H1 (cell line): ENCODE results near the gene TMEM138. TPM values are rescaled to one million over a fixed set of nuclear protein-coding genes. Genes with fewer than 3 reads are reported as not detected.

ENCODE experiments used
- CTCF ChIA-PET: fragments of 300-600 bp; sonication (Branson Sonifier 250); formaldehyde crosslinking; loops from one replicate; lab custom pipeline; 2021; ENCODE audit not compliant: partially characterized antibody; lab: Charles Lee
- POLR2A ChIA-PET: fragments of 300-600 bp; sonication (Branson Sonifier 250); formaldehyde crosslinking; loops from one replicate; lab custom pipeline; 2021; ENCODE audit warnings: inconsistent platforms; ENCODE audit not compliant: partially characterized antibody; lab: Charles Lee
- DNase-seq, 2 experiments: peaks; one replicate each; pipeline versions ENCODE4 v3.0.0 to v3.0.0-alpha.2; 2010 to 2022; ENCODE audit warnings: low spot score in 2 of 2, low read depth in 1 of 2, mixed read lengths in 1 of 2
- FAIRE-seq: peaks from 2 replicates; lab custom pipeline; 2011; peaks lifted over from hg19 to GRCh38; lab: Jason Lieb, UNC
- H2AFZ ChIP-seq: 2 replicates; pipeline ENCODE4 v1.8.1; 2012; ENCODE audit warnings: low read length, inconsistent platforms
- H2AK5ac ChIP-seq: 2 replicates; pipeline ENCODE4 v1.6.1; 2013; ENCODE audit warnings: low read depth, low read length
- H2BK120ac ChIP-seq: replicated peaks from 2 replicates; pipeline ENCODE3; 2013; ENCODE audit warnings: low read depth, low read length, inconsistent platforms
- H2BK12ac ChIP-seq: 2 replicates; pipeline ENCODE4 v1.6.1; 2013; ENCODE audit warnings: low read depth, low read length
- H2BK15ac ChIP-seq: 2 replicates; pipeline ENCODE4 v1.6.1; 2013; ENCODE audit warnings: low read length
- H2BK20ac ChIP-seq: 2 replicates; pipeline ENCODE4 v1.6.1; 2013; ENCODE audit warnings: low read length
- H2BK5ac ChIP-seq: 2 replicates; pipeline ENCODE4 v1.6.1; 2013; ENCODE audit warnings: low read depth, low read length
- H3K14ac ChIP-seq: 2 replicates; pipeline ENCODE4 v1.6.1; 2013; ENCODE audit warnings: inconsistent platforms; ENCODE audit not compliant: insufficient read length
- H3K18ac ChIP-seq: 2 replicates; pipeline ENCODE4 v1.6.1; 2013; ENCODE audit warnings: low read length; ENCODE audit errors: extremely low read depth
- H3K23ac ChIP-seq: 2 replicates; pipeline ENCODE4 v1.6.1; 2013; ENCODE audit warnings: inconsistent platforms; ENCODE audit not compliant: insufficient read length
- H3K23me2 ChIP-seq: 2 replicates; pipeline ENCODE4 v1.6.1; 2013; ENCODE audit warnings: low read depth, low read length
- H3K27ac ChIP-seq: 2 replicates; pipeline ENCODE4 v1.6.1; 2011; ENCODE audit warnings: low read depth, low read length, inconsistent platforms
- H3K27me3 ChIP-seq, 4 experiments: replicated peaks in 1 of 4; 1 replicate in 1 of 4; 2 replicates in 3 of 4; pipeline versions ENCODE4 v1.6.1 to v1.8.1; 2011 to 2013; ENCODE audit warnings: low read length in 3 of 4, mild to moderate bottlenecking in 3 of 4, inconsistent platforms in 2 of 4, mixed read lengths in 2 of 4, moderate library complexity in 1 of 4; ENCODE audit not compliant: control insufficient read depth in 3 of 4, insufficient read depth in 3 of 4; ENCODE audit errors: extremely low read depth in 1 of 4
- H3K36me3 ChIP-seq, 4 experiments: 2 replicates each; pipeline versions ENCODE4 v1.6.1 to v1.8.1; 2011 to 2013; ENCODE audit warnings: mild to moderate bottlenecking in 4 of 4, low read length in 3 of 4, moderate library complexity in 2 of 4, control low read depth in 1 of 4, inconsistent platforms in 1 of 4; ENCODE audit not compliant: insufficient read depth in 4 of 4, control insufficient read depth in 2 of 4
- H3K4ac ChIP-seq: replicated peaks from 2 replicates; pipeline ENCODE3; 2013; ENCODE audit warnings: low read length, low read depth, mixed read lengths, inconsistent platforms; ENCODE audit not compliant: insufficient read length
- H3K4me1 ChIP-seq, 4 experiments: replicated peaks in 1 of 4; 1 replicate in 1 of 4; 2 replicates in 3 of 4; pipeline versions ENCODE4 v1.6.1 to v1.8.1; 2011 to 2013; ENCODE audit warnings: low read length in 3 of 4, inconsistent platforms in 2 of 4, mixed read lengths in 1 of 4; ENCODE audit not compliant: insufficient read depth in 4 of 4, control insufficient read depth in 3 of 4
- H3K4me2 ChIP-seq, 2 experiments: 2 replicates each; pipeline versions ENCODE4 v1.6.1 to v1.8.1; 2011 to 2013; ENCODE audit warnings: low read depth in 2 of 2, low read length in 2 of 2, control low read depth in 1 of 2, inconsistent platforms in 1 of 2, mild to moderate bottlenecking in 1 of 2; ENCODE audit not compliant: insufficient read depth in 1 of 2
- H3K4me3 ChIP-seq, 4 experiments: fragments of 200-600, 300-600 bp in 1 of 4; sonication (generic), shearing (Covaris generic), sonication (Bioruptor Twin) in 1 of 4; 2 replicates each; pipeline versions ENCODE4 v1.5.1 to v1.8.1; 2011 to 2016; ENCODE audit warnings: low read length in 4 of 4, low read depth in 3 of 4, control low read depth in 2 of 4, inconsistent platforms in 2 of 4, mild to moderate bottlenecking in 2 of 4, mixed read lengths in 1 of 4, moderate library complexity in 1 of 4; ENCODE audit not compliant: insufficient read depth in 2 of 4; ENCODE audit errors: extremely low read depth in 1 of 4
- H3K56ac ChIP-seq: replicated peaks from 2 replicates; pipeline ENCODE3; 2013; ENCODE audit warnings: low read depth, mild to moderate bottlenecking, mixed read lengths, low read length, inconsistent platforms; ENCODE audit not compliant: insufficient read length
- H3K79me1 ChIP-seq: 2 replicates; pipeline ENCODE4 v1.6.1; 2013; ENCODE audit warnings: low read depth, low read length, control low read depth
- H3K79me2 ChIP-seq, 2 experiments: 2 replicates each; pipeline versions ENCODE4 v1.6.1 to v1.8.1; 2012 to 2013; ENCODE audit warnings: low read length in 2 of 2, mild to moderate bottlenecking in 2 of 2, inconsistent platforms in 1 of 2; ENCODE audit not compliant: insufficient read depth in 2 of 2, control insufficient read depth in 1 of 2
- H3K9ac ChIP-seq, 4 experiments: replicated peaks in 1 of 4; 1 replicate in 1 of 4; 2 replicates in 3 of 4; pipeline versions ENCODE4 v1.6.1 to v1.8.1; 2011 to 2013; ENCODE audit warnings: low read depth in 3 of 4, low read length in 3 of 4, control low read depth in 2 of 4, mild to moderate bottlenecking in 2 of 4, moderate library complexity in 2 of 4, inconsistent platforms in 1 of 4; ENCODE audit errors: extremely low read depth in 1 of 4
- H3K9me3 ChIP-seq, 2 experiments: 2 replicates each; pipeline versions ENCODE4 v1.6.1 to v1.8.1; 2012 to 2013; ENCODE audit warnings: mild to moderate bottlenecking in 2 of 2, moderate library complexity in 2 of 2, control low read depth in 1 of 2, inconsistent platforms in 1 of 2, low read depth in 1 of 2, low read length in 1 of 2, mixed read lengths in 1 of 2; ENCODE audit not compliant: insufficient read depth in 2 of 2
- H4K20me1 ChIP-seq, 2 experiments: replicated peaks in 1 of 2; 2 replicates each; pipeline versions ENCODE3 to v1.8.1; 2011 to 2013; ENCODE audit warnings: inconsistent platforms in 2 of 2, low read length in 2 of 2, mild to moderate bottlenecking in 1 of 2; ENCODE audit not compliant: insufficient read depth in 2 of 2, control insufficient read depth in 1 of 2
- H4K5ac ChIP-seq: 2 replicates; pipeline ENCODE4 v1.6.1; 2013; ENCODE audit warnings: low read length, low read depth, mixed read lengths, inconsistent platforms; ENCODE audit not compliant: insufficient read length
- H4K8ac ChIP-seq: 2 replicates; pipeline ENCODE4 v1.8.0; 2013; ENCODE audit warnings: mild to moderate bottlenecking, moderate library complexity, low read length, inconsistent platforms; ENCODE audit not compliant: insufficient read depth; ENCODE audit errors: extremely low read depth
- H4K91ac ChIP-seq: replicated peaks from 2 replicates; pipeline ENCODE3; 2013; ENCODE audit warnings: low read length, mixed read lengths, inconsistent platforms; ENCODE audit not compliant: insufficient read length
- BRCA1 ChIP-seq: IDR thresholded peaks from 2 replicates; pipeline ENCODE4 v1.6.1; 2012; ENCODE audit warnings: low read depth, low read length, improper control_type of control experiment
- EGR1 ChIP-seq: IDR thresholded peaks from 2 replicates; pipeline ENCODE4 v1.6.1; 2011; ENCODE audit warnings: low read depth, low read length, borderline replicate concordance
- HDAC6 ChIP-seq: IDR thresholded peaks from one replicate; pipeline ENCODE4 v1.7.1; 2012; ENCODE audit warnings: low read depth, mild to moderate bottlenecking, inconsistent platforms, low read length, moderate library complexity
- JUND ChIP-seq: IDR thresholded peaks from 2 replicates; pipeline ENCODE4 v1.6.1; 2011; ENCODE audit warnings: mild to moderate bottlenecking, improper control_type of control experiment, low read length
- MAFK ChIP-seq: IDR thresholded peaks from 2 replicates; pipeline ENCODE4 v1.6.1; 2012; ENCODE audit warnings: low read depth, mild to moderate bottlenecking, improper control_type of control experiment, low read length
- NANOG ChIP-seq: IDR thresholded peaks from 2 replicates; pipeline ENCODE4 v1.6.1; 2011; ENCODE audit warnings: low read length, low read depth, mild to moderate bottlenecking, inconsistent platforms; ENCODE audit not compliant: insufficient read depth, poor library complexity, severe bottlenecking
- NRF1 ChIP-seq: IDR thresholded peaks from 2 replicates; pipeline ENCODE4 v1.6.1; 2011; ENCODE audit warnings: mild to moderate bottlenecking, low read depth, low read length, improper control_type of control experiment
- POLR2AphosphoS5 ChIP-seq: IDR thresholded peaks from 2 replicates; pipeline ENCODE4 v1.6.1; 2011; ENCODE audit warnings: low read depth, low read length
- RAD21 ChIP-seq, 2 experiments: IDR thresholded peaks in 1 of 2; conservative IDR thresholded peaks in 1 of 2; 2 replicates each; pipeline ENCODE4 v1.6.1; 2011; ENCODE audit warnings: low read depth in 2 of 2, low read length in 2 of 2, improper control_type of control experiment in 1 of 2, inconsistent platforms in 1 of 2, mild to moderate bottlenecking in 1 of 2, moderate library complexity in 1 of 2
- RNF2 ChIP-seq: fragments of 200-900, 300-1000 bp; sonication (generic); IDR thresholded peaks from 2 replicates; pipeline ENCODE4 v1.7.1; 2016; ENCODE audit warnings: borderline replicate concordance, low read depth, mild to moderate bottlenecking, antibody characterized with exemption, low read length; ENCODE audit not compliant: poor library complexity, severe bottlenecking; ENCODE audit errors: missing control alignments
- SP2 ChIP-seq: IDR thresholded peaks from 2 replicates; pipeline ENCODE4 v1.6.1; 2012; ENCODE audit warnings: mild to moderate bottlenecking, low read length, inconsistent platforms
- TAF7 ChIP-seq: optimal IDR thresholded peaks from 2 replicates; pipeline ENCODE3; 2011; ENCODE audit warnings: low read depth, mild to moderate bottlenecking, inconsistent platforms, low read length, moderate library complexity, borderline replicate concordance
- WGBS, 2 experiments: shearing (Covaris generic) in 1 of 2; methylation state at CpG; one replicate each; pipeline versions ENCODE4 v1.1.6 to v1.1.7; 2013 to 2015; ENCODE audit warnings: low lambda C conversion rate in 2 of 2, mixed read lengths in 2 of 2, inconsistent platforms in 1 of 2, low coverage in 1 of 2, missing lambda C conversion rate in 1 of 2; ENCODE audit not compliant: insufficient replicate concordance in 2 of 2, insufficient coverage in 1 of 2, insufficient read length in 1 of 2; ENCODE audit errors: extremely low coverage in 1 of 2, missing lambda C conversion rate in 1 of 2; 5-methylcytosine and 5-hydroxymethylcytosine counted together
- polyA plus RNA-seq, 7 experiments: library from polyadenylated mRNA; depleted of rRNA in 3 of 7; stranded (reverse) in 5 of 7; unstranded in 2 of 7; fragments of >200 nt in 5 of 7; fragments of 200-250 nt in 2 of 7; gene quantifications; 1 replicate in 5 of 7; 2 replicates in 1 of 7; 4 replicates in 1 of 7; pipeline versions ENCODE4 v1.2.1 to v1.2.3, GENCODE V29; 2011 to 2013; ENCODE audit warnings: missing spikeins in 2 of 7, mixed read lengths in 2 of 7
- total RNA-seq: library from RNA; stranded (reverse); fragmentation: NEBNext Ultra II Directional; extraction: Animal tissue kit (Norgen Biotek cat#: 25700); gene quantifications from 2 replicates; pipeline ENCODE4 v1.2.1, GENCODE V29; 2021

Gene TMEM138
- total and polyA plus RNA-seq, 2 of the 8 experiments (the other 6 are each of a cell fraction or from before 2014, with no cell fraction given), result 32.9 to 59.0 TPM

GRCh38 chr11:61370349-61371005 is 8.3 kb downstream of the TMEM138 start:
- no peak for TF ChIP-seq RAD21 (IDR thresholded peaks at IDR 0.05 in 1 of 2, conservative IDR thresholded peaks at IDR 0.05 in 1 of 2; ENCODE audit: low read depth in 2 of 2, low read length in 2 of 2)
- no peak for TF ChIP-seq RNF2
- TF ChIP-seq MAFK, result no peak
- TF ChIP-seq POLR2AphosphoS5, result no peak
- no peak for TF ChIP-seq TAF7
- no peak for TF ChIP-seq JUND
- TF ChIP-seq NRF1, result no peak
- TF ChIP-seq EGR1, result no peak
- TF ChIP-seq BRCA1, result no peak
- TF ChIP-seq NANOG, result no peak
- no peak for TF ChIP-seq HDAC6
- no peak for TF ChIP-seq SP2
- POLR2A ChIA-PET, result interaction anchor here (1.0 to 39.7 kb wide), 8 partner anchors 0 to 75 kb away, joined by 3 to 1106 read pairs (median 6); partner anchors contain the start of genes CYB561A3, DDB1, TKFC and TMEM138
- H3K36me3 ChIP-seq, result peaks cover 16 to 80% (median 40%) of the 10 kb centered on the region in 4 experiments; a peak in 7 of 8 replicates

More at GRCh38 chr11:61370349-61371005, 8.3 kb downstream of the TMEM138 start:
- H2BK5ac ChIP-seq, result no peak overlapping the region
- H3K9me3 ChIP-seq, result peaks cover 16 to 19% of the 10 kb centered on the region in 2 experiments
- H3K4me1 ChIP-seq, result no peaks in the 10 kb centered on the region
- no peak overlapping the region for H3K4ac ChIP-seq
- no peak overlapping the region for H3K27ac ChIP-seq
- no peak overlapping the region for H4K5ac ChIP-seq
- H4K20me1 ChIP-seq, result no peaks in the 10 kb centered on the region
- FAIRE-seq, result no peak
- no peaks in the 10 kb centered on the region for H3K79me1 ChIP-seq
- no peak overlapping the region for H3K9ac ChIP-seq
- no peak overlapping the region for H2BK120ac ChIP-seq
- no peak overlapping the region for H2BK12ac ChIP-seq
- no peak overlapping the region for H3K4me3 ChIP-seq
- H4K8ac ChIP-seq, result no peak overlapping the region
- no peak overlapping the region for H3K4me2 ChIP-seq
- H2AK5ac ChIP-seq, result no peak overlapping the region
- no peak overlapping the region for H2BK15ac ChIP-seq
- H2AFZ ChIP-seq, result no peak overlapping the region
- H3K56ac ChIP-seq, result no peak overlapping the region
- H2BK20ac ChIP-seq, result no peak overlapping the region
- H3K23me2 ChIP-seq, result no peaks in the 10 kb centered on the region
- H3K18ac ChIP-seq, result no peak overlapping the region
- DNase-seq, result no peak
- no peaks in the 10 kb centered on the region for H3K79me2 ChIP-seq
- whole genome bisulfite sequencing, 2 experiments, result 95% methylated on average over 8 of the region's 8 CpGs; no CpG with 5 or more reads in 1 of the 2 experiments
- no peak overlapping the region for H3K23ac ChIP-seq
- H3K14ac ChIP-seq, result no peak overlapping the region
- no peaks in the 10 kb centered on the region for H3K27me3 ChIP-seq
- H4K91ac ChIP-seq, result no peak overlapping the region
- CTCF ChIA-PET, result interaction anchor here (0.5 to 22.8 kb wide), 5 partner anchors 12 to 88 kb away, joined by 3 to 255 read pairs (median 3); partner anchors contain the start of genes DDB1 and TKFC
